Fibroblast of skin of right quadriceps (primary cell): Measurements from ENCODE around the gene ARL15.

Source experiments
- DNase-seq: peaks from one replicate; pipeline ENCODE4 v3.0.0-alpha.2; 2013

ARL15 gene

GRCh38 chr5:53971131-53971530 is 339.2 kb downstream of the ARL15 start:
- DNase-seq = peak; percentile 11

- peak; percentile 9 for DNase-seq
Observed at GRCh38 chr5:53970475-53970874, 339.9 kb downstream of the ARL15 start.

GRCh38 chr5:53969176-53969730 is 341.1 kb downstream of the ARL15 start:
- no peak for DNase-seq

- peak; percentile 66 for DNase-seq
Observed at GRCh38 chr5:53965459-53965858, 344.9 kb downstream of the ARL15 start.

- DNase-seq = no peak
Observed at GRCh38 chr5:53963958-53964357, 346.4 kb downstream of the ARL15 start.

GRCh38 chr5:53962306-53962705 is 348.1 kb downstream of the ARL15 start:
- DNase-seq = no peak

GRCh38 chr5:53956632-53957031 is 353.7 kb downstream of the ARL15 start:
- DNase-seq = no peak

- DNase-seq = no peak
Observed at GRCh38 chr5:53956196-53956595, 354.2 kb downstream of the ARL15 start.

- no peak for DNase-seq
Observed at GRCh38 chr5:53950621-53951020, 359.8 kb downstream of the ARL15 start.

GRCh38 chr5:53948598-53948997 is 361.8 kb downstream of the ARL15 start:
- DNase-seq = no peak

- DNase-seq = peak; percentile 24
Observed at GRCh38 chr5:53946405-53947100, 363.8 kb downstream of the ARL15 start.

- DNase-seq = no peak
Observed at GRCh38 chr5:53944981-53945380, 365.4 kb downstream of the ARL15 start.

- DNase-seq = no peak
Observed at GRCh38 chr5:53943938-53944337, 366.4 kb downstream of the ARL15 start.

GRCh38 chr5:53942724-53943123 is 367.6 kb downstream of the ARL15 start:
- peak; percentile 58 for DNase-seq

- no peak for DNase-seq
Observed at GRCh38 chr5:53940921-53941320, 369.5 kb downstream of the ARL15 start.

- DNase-seq = no peak
Observed at GRCh38 chr5:53937467-53937866, 372.9 kb downstream of the ARL15 start.

- peak; percentile 74 for DNase-seq
Observed at GRCh38 chr5:53936481-53937352, 373.7 kb downstream of the ARL15 start.

- peak; percentile 79 for DNase-seq
Observed at GRCh38 chr5:53934151-53934820, 376.1 kb downstream of the ARL15 start.

- no peak for DNase-seq
Observed at GRCh38 chr5:53932351-53932750, 378.0 kb downstream of the ARL15 start.

- DNase-seq = peak; percentile 73
Observed at GRCh38 chr5:53930457-53930856, 379.9 kb downstream of the ARL15 start.

- DNase-seq = no peak
Observed at GRCh38 chr5:53929570-53929969, 380.8 kb downstream of the ARL15 start.

GRCh38 chr5:53929152-53929551 is 381.2 kb downstream of the ARL15 start:
- no peak for DNase-seq

GRCh38 chr5:53928641-53929040 is 381.7 kb downstream of the ARL15 start:
- DNase-seq = no peak
